Measurements from ENCODE around the gene KLF15. TPM values are rescaled to one million over a fixed set of nuclear protein-coding genes. Genes with fewer than 3 reads are reported as not detected.

KLF15 gene
- total RNA-seq, 2 experiments from 2014 or later: 0.40 to 0.46 TPM

DNA sequence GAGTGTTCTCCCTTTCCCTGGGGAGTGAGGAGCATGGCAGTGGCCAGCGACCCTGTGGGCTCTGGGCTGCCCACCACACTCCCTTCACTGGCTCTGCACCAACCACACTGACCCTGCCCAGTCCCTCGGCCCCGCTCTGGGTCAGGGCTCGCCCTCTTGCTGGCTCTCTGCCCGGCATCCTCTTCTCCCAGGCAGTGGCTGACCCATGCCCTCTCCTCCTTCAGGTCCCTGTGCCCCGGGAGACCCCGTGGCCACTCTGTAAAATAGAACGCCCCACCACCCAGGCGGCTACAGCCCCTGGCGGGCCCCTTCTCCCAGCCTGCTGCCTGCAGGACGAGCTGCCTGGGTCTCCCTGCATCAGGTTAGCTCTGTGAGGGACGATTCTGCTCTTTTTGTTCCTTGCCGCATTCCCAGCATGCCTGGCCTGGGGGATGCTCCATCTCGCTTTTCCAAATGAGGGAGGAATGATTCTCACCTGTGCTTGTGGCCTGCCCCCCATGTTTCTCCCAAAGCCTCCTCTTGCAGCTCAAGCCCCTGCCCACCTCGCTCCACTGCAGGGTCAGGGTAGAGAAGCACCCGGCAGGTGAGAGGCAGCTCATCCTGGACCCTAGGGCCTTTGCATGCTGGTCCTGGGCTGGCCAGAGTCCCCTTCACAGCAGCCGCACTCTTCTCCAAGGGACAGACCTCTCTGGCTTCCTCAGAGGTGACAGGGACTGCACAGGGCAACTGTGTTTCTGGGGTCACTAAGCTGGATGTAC, 23.0 kb upstream of the KLF15 start:
- ChIA-PET CTCF (no interaction called here), POLR2A (no interaction called here)
- H3K4me1 Mint-ChIP-seq (ENCODE audit: low read depth): no peaks in the 10 kb centered on the region
- no peaks in the 10 kb centered on the region for H3K36me3 Mint-ChIP-seq
- no peak overlapping the region for H3K27ac Mint-ChIP-seq
- H3K27me3 Mint-ChIP-seq: peaks cover 21% of the 10 kb centered on the region
- peaks cover 3% of the 10 kb centered on the region for H3K9me3 Mint-ChIP-seq
- no peak overlapping the region for H3K4me3 Mint-ChIP-seq
- intact Hi-C loops (cut with micrococcal nuclease): loop anchor here (10.0 kb wide), 1 partner anchor 455 kb away; no protein-coding TSS in a partner anchor
- no peak for DNase-seq

DNA sequence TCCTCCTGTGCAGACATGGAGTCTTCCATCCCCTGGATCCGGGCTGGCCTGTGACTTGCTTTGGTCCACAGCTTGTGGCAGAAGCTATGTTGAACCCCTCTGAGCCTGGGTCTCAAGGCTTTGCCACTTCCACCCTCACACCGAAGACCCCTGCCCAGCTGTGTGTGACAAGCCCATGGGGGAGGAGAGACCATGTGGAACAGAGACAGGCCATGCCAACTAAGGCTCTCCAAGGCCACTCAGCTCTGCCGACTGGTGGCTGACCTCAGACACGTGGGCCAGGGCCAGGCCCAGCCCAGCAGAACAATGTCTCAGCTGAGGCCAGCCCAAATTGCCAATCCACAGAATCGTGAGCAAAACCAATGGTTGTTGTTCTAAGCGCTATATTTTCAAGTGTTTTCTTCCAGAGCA, 21.1 kb upstream of the KLF15 start:
- POLR2A ChIA-PET: no interaction called here
- H3K9me3 Mint-ChIP-seq: peaks cover 3% of the 10 kb centered on the region

DNA sequence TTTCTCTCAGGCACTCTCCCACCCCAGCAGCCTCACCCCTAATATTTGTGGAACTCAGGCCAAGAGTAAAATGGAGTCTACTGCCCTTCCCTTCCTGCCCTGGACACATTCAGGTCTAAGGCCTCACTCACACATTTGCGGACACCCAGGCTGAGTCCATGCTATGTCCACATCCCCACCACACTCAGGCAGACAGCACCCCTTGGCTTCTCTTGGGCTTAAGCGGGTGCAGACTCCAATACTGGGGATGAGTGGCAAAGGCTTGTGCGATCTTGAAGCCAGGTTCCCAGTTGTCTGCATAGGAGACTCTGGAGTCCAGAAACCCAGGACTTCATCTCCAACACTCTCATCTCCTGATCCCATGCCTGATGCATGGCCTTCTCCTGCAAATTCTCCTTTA, 20.0 kb upstream of the KLF15 start:
- H3K27me3 Mint-ChIP-seq: peaks cover 11% of the 10 kb centered on the region
- no peak overlapping the region for H3K4me3 Mint-ChIP-seq
- intact Hi-C loops (cut with micrococcal nuclease): no loop called here
- H3K27ac Mint-ChIP-seq: no peak overlapping the region
- no peaks in the 10 kb centered on the region for H3K9me3 Mint-ChIP-seq
- ChIA-PET CTCF (no interaction called here), POLR2A (no interaction called here)
- no peaks in the 10 kb centered on the region for H3K4me1 Mint-ChIP-seq (ENCODE audit: low read depth)
- DNase-seq: no peak
- no peaks in the 10 kb centered on the region for H3K36me3 Mint-ChIP-seq

More for the DNA sequence above, 21.1 kb upstream of the KLF15 start:
- Mint-ChIP-seq H3K27ac (no peak overlapping the region), H3K27me3 (peaks cover 14% of the 10 kb centered on the region), H3K4me1 (ENCODE audit: low read depth) (no peaks in the 10 kb centered on the region), H3K4me3 (no peak overlapping the region), H3K36me3 (no peaks in the 10 kb centered on the region)
- CTCF ChIA-PET: no interaction called here
- no peak for DNase-seq
- intact Hi-C loops (cut with micrococcal nuclease): no loop called here

DNA sequence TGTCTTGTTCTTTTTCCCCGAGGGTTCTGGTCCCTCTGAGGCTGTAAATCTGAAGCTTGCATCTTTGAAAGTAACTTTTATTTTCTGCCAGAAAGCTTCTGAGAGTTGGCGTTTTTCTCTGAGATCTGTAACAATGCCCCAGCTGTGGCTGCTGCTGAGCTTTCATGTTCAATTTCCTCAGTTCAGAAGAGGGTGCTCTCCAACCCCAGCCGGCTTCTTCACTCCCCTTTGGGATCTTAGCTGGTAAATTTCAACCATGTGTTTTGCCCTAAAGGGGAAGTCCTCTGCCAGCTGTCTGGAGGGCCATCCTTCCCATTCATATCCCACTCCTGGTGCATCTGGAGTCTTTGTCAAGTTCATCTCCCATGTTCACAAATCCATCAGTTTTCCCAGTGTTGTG, 19.2 kb upstream of the KLF15 start:
- H3K36me3 Mint-ChIP-seq: no peaks in the 10 kb centered on the region
- H3K4me1 Mint-ChIP-seq (ENCODE audit: low read depth): no peaks in the 10 kb centered on the region
- H3K27ac Mint-ChIP-seq: no peak overlapping the region
- no peaks in the 10 kb centered on the region for H3K9me3 Mint-ChIP-seq
- H3K4me3 Mint-ChIP-seq: no peak overlapping the region
- no peak for DNase-seq
- peaks cover 8% of the 10 kb centered on the region for H3K27me3 Mint-ChIP-seq
- CTCF ChIA-PET: no interaction called here
- POLR2A ChIA-PET: no interaction called here
- intact Hi-C loops (cut with micrococcal nuclease): no loop called here

DNA sequence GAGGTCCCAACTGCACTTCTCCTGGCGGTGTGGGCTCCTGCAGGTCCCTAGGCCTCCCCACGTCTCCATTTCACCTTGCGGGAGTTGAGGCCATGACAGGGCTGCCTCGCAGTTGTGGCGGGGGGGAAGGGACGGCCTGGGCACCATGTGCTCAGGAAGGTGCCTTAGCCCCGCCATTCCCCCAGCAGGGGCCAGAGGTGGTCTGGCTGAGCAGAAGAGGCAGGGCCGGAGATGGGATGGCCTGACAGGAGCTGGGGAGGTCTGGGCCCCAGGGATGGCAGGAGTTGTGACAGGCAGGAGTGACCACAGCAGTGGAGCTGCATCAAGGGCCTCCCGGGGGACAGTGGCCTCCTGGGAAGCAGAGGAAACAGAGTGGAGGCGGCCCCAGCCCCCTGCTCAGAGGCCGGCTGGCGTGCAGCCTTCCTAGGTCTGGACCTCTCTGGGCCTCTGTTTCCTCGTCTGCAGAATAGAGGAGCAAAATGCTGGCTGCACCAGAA, 18.7 kb upstream of the KLF15 start:
- H3K9me3 Mint-ChIP-seq: no peaks in the 10 kb centered on the region
- intact Hi-C loops (cut with micrococcal nuclease): no loop called here

DNA sequence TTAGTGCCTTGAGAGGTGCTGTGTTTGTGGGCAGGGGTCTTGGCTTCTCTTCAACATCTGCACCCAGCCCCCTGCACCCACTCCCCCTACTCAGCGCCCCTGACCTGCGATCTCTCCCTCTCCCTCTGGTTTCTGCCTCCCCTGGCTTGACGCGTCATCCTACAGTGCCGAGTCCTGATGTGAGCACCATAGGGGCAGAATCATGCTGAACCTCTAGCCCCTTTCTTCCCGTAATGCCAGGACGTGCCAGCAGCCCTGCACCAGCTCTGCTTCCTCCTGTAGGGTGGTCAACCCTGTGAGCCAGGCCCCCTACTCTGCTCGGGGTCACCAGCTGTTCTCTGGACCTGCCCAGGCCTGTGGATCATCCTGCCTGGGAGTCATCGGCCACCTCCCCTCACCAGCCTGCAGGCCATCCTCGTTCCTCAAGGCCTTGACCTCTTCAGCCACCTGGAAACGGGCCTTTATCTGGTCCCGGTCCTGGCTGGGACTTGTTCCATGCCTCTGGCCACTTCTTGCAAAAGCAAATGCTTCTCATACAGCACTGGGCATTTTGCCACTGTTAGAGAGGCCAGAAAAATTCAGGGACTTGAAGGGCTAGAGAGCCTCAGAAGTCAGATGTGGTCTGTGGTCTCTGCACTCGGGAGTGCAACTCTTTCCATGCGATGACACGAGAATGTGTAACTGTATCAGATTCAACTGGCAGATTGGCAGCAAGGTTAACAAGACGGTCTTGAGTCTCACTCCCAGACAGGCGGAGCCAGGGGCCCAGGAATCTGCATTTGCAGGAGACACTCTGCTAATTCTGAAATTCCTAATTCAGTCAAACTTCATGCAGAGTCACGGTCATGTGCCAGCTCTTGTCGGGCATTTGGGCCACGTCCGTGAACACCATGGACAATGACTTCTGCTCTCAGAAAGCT, 16.7 kb upstream of the KLF15 start:
- Mint-ChIP-seq H3K9me3 (no peaks in the 10 kb centered on the region), H3K4me3 (no peak overlapping the region), H3K4me1 (ENCODE audit: low read depth) (no peaks in the 10 kb centered on the region), H3K27ac (no peak overlapping the region), H3K27me3 (no peaks in the 10 kb centered on the region), H3K36me3 (no peaks in the 10 kb centered on the region)
- ChIA-PET CTCF (no interaction called here), POLR2A (no interaction called here)
- intact Hi-C loops (cut with micrococcal nuclease): no loop called here
- DNase-seq: no peak

More for the DNA sequence above, 18.7 kb upstream of the KLF15 start:
- no peak overlapping the region for H3K4me3 Mint-ChIP-seq
- H3K4me1 Mint-ChIP-seq (ENCODE audit: low read depth): no peaks in the 10 kb centered on the region
- H3K36me3 Mint-ChIP-seq: no peaks in the 10 kb centered on the region
- H3K27me3 Mint-ChIP-seq: peaks cover 8% of the 10 kb centered on the region
- H3K27ac Mint-ChIP-seq: no peak overlapping the region
- no peak for DNase-seq
- POLR2A ChIA-PET: no interaction called here
- CTCF ChIA-PET: no interaction called here

DNA sequence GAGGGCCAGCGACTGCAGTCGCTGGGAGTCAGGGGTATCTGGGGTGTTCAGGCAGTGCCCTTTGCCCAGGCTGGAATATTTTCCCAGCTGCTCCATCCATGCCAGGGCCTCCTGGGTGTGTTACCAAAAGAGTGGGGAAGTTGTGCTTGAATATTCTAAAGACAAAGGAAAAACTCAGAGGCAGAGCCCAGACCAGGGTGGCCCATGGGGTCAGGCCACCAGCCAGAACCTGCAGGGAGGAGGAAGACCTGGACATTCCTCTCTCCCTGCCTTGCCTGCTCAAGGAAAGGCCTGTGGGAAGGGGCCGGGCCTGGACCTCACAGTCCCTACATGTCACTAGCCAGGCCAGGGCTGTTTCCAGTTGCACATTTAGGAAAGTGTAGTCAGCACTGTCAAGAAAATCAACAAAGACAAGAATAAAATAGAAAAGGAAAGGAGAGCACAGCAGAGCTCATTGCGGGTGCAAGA, 16.0 kb upstream of the KLF15 start:
- no peaks in the 10 kb centered on the region for H3K27me3 Mint-ChIP-seq
- ChIA-PET CTCF (no interaction called here), POLR2A (no interaction called here)
- H3K4me1 Mint-ChIP-seq (ENCODE audit: low read depth): no peaks in the 10 kb centered on the region
- intact Hi-C loops (cut with micrococcal nuclease): no loop called here
- H3K27ac Mint-ChIP-seq: no peak overlapping the region
- no peaks in the 10 kb centered on the region for H3K9me3 Mint-ChIP-seq
- H3K36me3 Mint-ChIP-seq: no peaks in the 10 kb centered on the region
- H3K4me3 Mint-ChIP-seq: no peak overlapping the region
- DNase-seq: no peak

DNA sequence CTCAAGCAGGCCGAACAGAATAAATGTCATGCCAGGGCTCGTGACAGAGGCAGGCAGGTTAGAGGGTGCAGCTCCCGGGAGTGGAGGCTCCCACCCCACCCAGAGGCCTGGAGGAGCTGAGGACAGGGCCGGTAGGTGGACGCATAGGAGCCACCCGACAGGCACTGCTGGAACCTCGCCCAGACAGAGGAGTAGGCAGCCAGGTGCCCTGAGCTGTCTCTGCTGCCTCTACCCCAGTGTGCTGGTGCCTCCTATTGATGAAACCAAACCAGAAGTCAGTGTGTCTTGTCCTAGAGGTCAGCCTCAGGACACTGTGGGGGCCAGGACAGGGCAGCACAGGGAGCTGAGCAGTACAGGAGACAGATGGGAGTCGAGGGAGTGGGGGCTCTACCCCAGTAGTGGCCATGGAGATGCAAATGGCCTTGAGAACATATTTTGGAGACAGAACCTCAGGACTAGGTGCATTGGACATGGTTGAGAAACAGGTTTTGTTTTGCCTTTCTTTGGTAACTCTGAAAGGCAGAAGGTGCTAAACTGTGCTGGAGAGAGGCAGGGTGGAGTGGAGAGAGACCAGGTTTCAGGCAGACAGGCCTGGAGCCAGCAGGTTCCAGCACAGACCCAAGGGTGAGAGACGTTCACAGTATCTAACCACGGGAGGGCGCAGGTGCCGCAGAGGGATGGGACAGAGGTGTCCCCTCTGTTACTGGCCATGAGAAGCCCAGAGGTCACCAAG, 15.4 kb upstream of the KLF15 start:
- intact Hi-C loops (cut with micrococcal nuclease): no loop called here
- Mint-ChIP-seq H3K4me1 (ENCODE audit: low read depth) (no peaks in the 10 kb centered on the region), H3K27me3 (no peaks in the 10 kb centered on the region), H3K4me3 (no peak overlapping the region), H3K9me3 (no peaks in the 10 kb centered on the region), H3K36me3 (no peaks in the 10 kb centered on the region), H3K27ac (no peak overlapping the region)
- CTCF ChIA-PET: no interaction called here
- POLR2A ChIA-PET: no interaction called here
- no peak for DNase-seq

DNA sequence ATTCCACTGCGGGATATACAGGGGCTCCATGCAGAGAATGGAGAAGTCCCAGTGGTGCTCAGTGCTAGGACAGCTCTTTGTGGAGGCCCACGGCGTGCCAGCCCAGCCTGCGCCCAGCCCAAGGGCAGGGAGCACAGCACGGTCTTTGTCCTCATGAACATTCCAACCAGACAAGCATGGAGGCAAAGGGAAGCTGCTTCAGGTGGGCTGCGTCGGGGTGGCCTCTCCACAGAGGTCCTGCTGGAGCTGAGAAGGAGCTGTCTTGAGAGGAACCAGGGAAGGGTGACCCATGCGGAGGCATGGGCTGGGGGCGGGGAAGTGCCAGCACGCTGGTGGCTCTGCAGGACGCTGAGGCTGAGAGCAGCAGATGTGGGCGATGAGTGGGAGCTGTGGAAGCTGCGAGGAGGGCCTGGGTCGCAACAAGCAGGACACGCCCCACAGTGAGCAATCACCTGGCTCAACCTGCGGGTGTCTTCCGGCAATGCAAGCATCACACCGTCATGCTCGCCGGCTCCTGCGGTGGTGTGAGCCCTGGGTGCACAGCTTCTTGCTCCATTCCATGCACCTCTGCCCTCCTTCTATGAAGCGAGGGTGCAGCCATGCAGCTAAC, 14.0 kb upstream of the KLF15 start:
- POLR2A ChIA-PET: no interaction called here
- Mint-ChIP-seq H3K9me3 (no peaks in the 10 kb centered on the region), H3K27ac (no peak overlapping the region), H3K36me3 (no peaks in the 10 kb centered on the region), H3K4me1 (ENCODE audit: low read depth) (no peaks in the 10 kb centered on the region), H3K4me3 (no peak overlapping the region), H3K27me3 (no peaks in the 10 kb centered on the region)
- CTCF ChIA-PET: no interaction called here
- DNase-seq: no peak
- intact Hi-C loops (cut with micrococcal nuclease): no loop called here

DNA sequence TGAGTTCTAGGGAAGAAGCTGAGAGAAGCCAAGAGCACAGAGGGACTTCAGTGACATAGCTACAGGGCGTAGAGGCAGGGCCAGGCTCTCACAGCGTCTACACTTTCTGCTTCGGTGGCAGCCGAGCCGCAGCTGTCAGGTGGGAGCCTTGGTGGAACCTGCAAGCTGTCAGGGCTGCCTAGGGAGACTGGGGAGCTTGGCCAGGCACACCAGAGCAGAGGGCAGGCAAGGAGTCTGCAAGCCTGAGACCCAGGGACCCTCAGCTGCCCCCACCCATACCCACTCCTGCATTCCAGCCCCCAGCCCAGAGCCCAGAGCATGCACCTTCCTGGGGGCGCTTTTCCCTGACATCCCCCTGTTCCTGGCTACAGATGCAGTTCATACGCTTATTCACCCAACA, 13.4 kb upstream of the KLF15 start:
- H3K4me1 Mint-ChIP-seq (ENCODE audit: low read depth): no peaks in the 10 kb centered on the region
- no peak for DNase-seq
- no peaks in the 10 kb centered on the region for H3K9me3 Mint-ChIP-seq
- H3K27ac Mint-ChIP-seq: no peak overlapping the region
- intact Hi-C loops (cut with micrococcal nuclease): no loop called here
- no peaks in the 10 kb centered on the region for H3K36me3 Mint-ChIP-seq
- ChIA-PET CTCF (no interaction called here), POLR2A (no interaction called here)
- H3K4me3 Mint-ChIP-seq: no peak overlapping the region
- no peaks in the 10 kb centered on the region for H3K27me3 Mint-ChIP-seq

DNA sequence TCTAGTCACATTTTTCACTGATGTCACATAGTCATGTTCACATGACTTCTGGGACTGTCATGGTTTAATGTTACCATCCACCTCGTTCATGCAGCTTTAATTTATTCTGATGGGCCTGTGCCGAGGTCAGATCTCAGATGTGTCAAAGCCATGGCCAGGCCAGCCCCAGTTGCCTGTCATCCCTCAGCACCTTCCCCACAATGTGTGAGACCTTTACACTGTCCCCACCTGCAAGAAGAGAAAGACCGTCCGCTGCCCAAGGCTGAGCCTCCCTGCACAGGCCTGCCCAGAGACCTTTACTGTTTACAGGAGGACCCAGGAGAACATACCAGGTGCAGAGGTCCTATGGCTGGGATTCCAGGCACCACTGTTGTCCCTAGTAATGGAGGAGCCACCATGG, 12.8 kb upstream of the KLF15 start:
- POLR2A ChIA-PET: no interaction called here
- Mint-ChIP-seq H3K27me3 (no peaks in the 10 kb centered on the region), H3K9me3 (no peaks in the 10 kb centered on the region), H3K4me3 (no peak overlapping the region), H3K36me3 (no peaks in the 10 kb centered on the region), H3K27ac (no peak overlapping the region), H3K4me1 (ENCODE audit: low read depth) (no peaks in the 10 kb centered on the region)
- DNase-seq: no peak
- intact Hi-C loops (cut with micrococcal nuclease): no loop called here
- CTCF ChIA-PET: no interaction called here

DNA sequence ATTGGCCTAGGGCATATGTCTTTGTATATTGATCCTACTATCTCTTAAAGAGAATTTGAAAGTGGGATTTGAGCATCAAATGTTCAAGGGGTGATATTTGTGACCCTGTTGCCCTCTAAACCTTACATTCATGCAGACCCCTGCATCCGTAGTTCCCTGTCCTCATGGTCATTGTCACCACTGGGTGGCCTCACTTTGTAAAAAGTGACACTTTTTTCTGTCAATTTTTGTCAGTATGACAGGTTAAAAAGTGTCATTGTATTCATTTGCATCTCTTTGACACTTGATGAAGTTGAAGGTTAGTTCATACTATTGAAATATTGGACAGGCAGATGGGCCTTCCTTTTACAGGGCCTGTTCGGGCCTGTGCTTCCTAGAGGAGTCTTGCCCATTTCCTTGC, 12.3 kb upstream of the KLF15 start:
- H3K36me3 Mint-ChIP-seq: no peaks in the 10 kb centered on the region
- no peak overlapping the region for H3K4me3 Mint-ChIP-seq
- POLR2A ChIA-PET: no interaction called here
- H3K27me3 Mint-ChIP-seq: no peaks in the 10 kb centered on the region
- no peaks in the 10 kb centered on the region for H3K4me1 Mint-ChIP-seq (ENCODE audit: low read depth)
- no peak overlapping the region for H3K27ac Mint-ChIP-seq
- intact Hi-C loops (cut with micrococcal nuclease): no loop called here
- H3K9me3 Mint-ChIP-seq: no peaks in the 10 kb centered on the region
- DNase-seq: no peak
- CTCF ChIA-PET: no interaction called here

All from activated CD4-positive, alpha-beta memory T cell treated with anti-CD3 and anti-CD28 coated beads for 36 hours (primary cell).